Hepatocyte (in vitro differentiated cells): ENCODE results near the gene C19orf38. TPM values are rescaled to one million over a fixed set of nuclear protein-coding genes. Genes with fewer than 3 reads are reported as not detected.

Experiments used
- DNase-seq: peaks from one replicate; pipeline ENCODE4 v3.0.0-alpha.2; 2016; ENCODE audit warnings: low spot score
- H2AFZ ChIP-seq: fragments of 200-600 bp; sonication (generic); 2 replicates; pipeline ENCODE4 v1.6.0; 2016; ENCODE audit warnings: antibody characterized with exemption, mild to moderate bottlenecking
- H3K27ac ChIP-seq: fragments of 200-600 bp; sonication (generic); 2 replicates; pipeline ENCODE4 v1.5.1; 2016; ENCODE audit warnings: mild to moderate bottlenecking
- H3K27me3 ChIP-seq: fragments of 200-600 bp; sonication (generic); 2 replicates; pipeline ENCODE4 v1.6.1; 2016
- H3K36me3 ChIP-seq: fragments of 200-600 bp; sonication (generic); replicated peaks from 2 replicates; pipeline ENCODE4 v1.5.1; 2016; ENCODE audit warnings: low read depth; ENCODE audit not compliant: insufficient read depth
- H3K4me1 ChIP-seq: fragments of 200-600 bp; sonication (generic); 2 replicates; pipeline ENCODE4 v1.5.1; 2016; ENCODE audit warnings: mild to moderate bottlenecking, moderate library complexity; ENCODE audit not compliant: insufficient read depth
- H3K4me2 ChIP-seq: fragments of 200-600 bp; sonication (generic); 2 replicates; pipeline ENCODE4 v1.6.0; 2016
- H3K4me3 ChIP-seq: fragments of 200-600 bp; sonication (generic); 2 replicates; pipeline ENCODE4 v1.5.1; 2016; ENCODE audit warnings: mild to moderate bottlenecking
- H3K79me2 ChIP-seq: fragments of 200-600 bp; sonication (generic); 2 replicates; pipeline ENCODE4 v1.6.0; 2017; ENCODE audit warnings: mild to moderate bottlenecking
- H3K9me2 ChIP-seq: fragments of 200-600 bp; sonication (generic); replicated peaks from 2 replicates; pipeline ENCODE4 v1.6.0; 2017; ENCODE audit warnings: mild to moderate bottlenecking; ENCODE audit not compliant: insufficient read depth
- H3K9me3 ChIP-seq: fragments of 200-600 bp; sonication (generic); 2 replicates; pipeline ENCODE4 v1.5.1; 2016; ENCODE audit warnings: low read depth, mild to moderate bottlenecking
- H4K20me1 ChIP-seq: fragments of 200-600 bp; sonication (generic); 2 replicates; pipeline ENCODE4 v1.6.0; 2016; ENCODE audit warnings: mild to moderate bottlenecking; ENCODE audit not compliant: insufficient read depth, poor library complexity, severe bottlenecking
- CTCF ChIP-seq: fragments of 200-600 bp; sonication (generic); IDR thresholded peaks from 2 replicates; pipeline ENCODE4 v1.5.1; 2016; ENCODE audit warnings: antibody characterized with exemption, mild to moderate bottlenecking; ENCODE audit not compliant: poor library complexity
- EZH2 ChIP-seq: fragments of 200-600 bp; sonication (generic); IDR thresholded peaks from 2 replicates; pipeline ENCODE4 v1.6.1; 2016; ENCODE audit warnings: antibody characterized with exemption, mild to moderate bottlenecking, borderline replicate concordance
- EZH2phosphoT487 ChIP-seq: fragments of 200-600 bp; sonication (generic); IDR thresholded peaks from one replicate; pipeline ENCODE4 v1.6.1; 2018; ENCODE audit warnings: antibody characterized with exemption, mild to moderate bottlenecking, low read depth, moderate library complexity; ENCODE audit not compliant: unreplicated experiment, severe bottlenecking
- WGBS: methylation state at CpG from one replicate; pipeline ENCODE4 v1.1.6; 2016; ENCODE audit warnings: low lambda C conversion rate; ENCODE audit errors: missing lambda C conversion rate; 5-methylcytosine and 5-hydroxymethylcytosine counted together
- polyA plus RNA-seq: library from polyadenylated mRNA; unstranded; fragments of >200 nt; fragmentation: Nextera tagmentation; extraction: Ambion mirVana; gene quantifications from 2 replicates; pipeline ENCODE4 v1.2.1, GENCODE V29; 2016
- total RNA-seq: library from RNA; depleted of rRNA; stranded (reverse); fragments of >200 nt; gene quantifications from 2 replicates; pipeline ENCODE4 v1.2.3, GENCODE V29; 2014

C19orf38 gene
- total and polyA plus RNA-seq, 2 experiments from 2014 or later = 0.56 to 3.7 TPM

- WGBS = 48% methylated on average over 4 of the region's 4 CpGs
- no peak overlapping the region for H2AFZ ChIP-seq
Observed at GRCh38 chr19:10858204-10858828, 10.1 kb downstream of the C19orf38 start.

GRCh38 chr19:10861103-10861651 is 13.0 kb downstream of the C19orf38 start:
- Histone ChIP-seq H4K20me1 (no peaks in the 10 kb centered on the region), H3K79me2 (no peaks in the 10 kb centered on the region)

More at GRCh38 chr19:10858204-10858828, 10.1 kb downstream of the C19orf38 start:
- TF ChIP-seq EZH2 (no peak), CTCF (peak; percentile 63)
- Histone ChIP-seq H4K20me1 (no peaks in the 10 kb centered on the region), H3K27ac (no peak overlapping the region), H3K79me2 (no peaks in the 10 kb centered on the region), H3K27me3 (no peaks in the 10 kb centered on the region), H3K9me3 (no peaks in the 10 kb centered on the region), H3K9me2 (no peaks in the 10 kb centered on the region), H3K4me1 (no peaks in the 10 kb centered on the region), H3K4me3 (no peak overlapping the region), H3K4me2 (no peak overlapping the region), H3K36me3 (no peaks in the 10 kb centered on the region)
- no peak for DNase-seq

GRCh38 chr19:10862561-10863106 is 14.4 kb downstream of the C19orf38 start:
- Histone ChIP-seq H3K4me3 (no peak overlapping the region), H3K9me3 (no peaks in the 10 kb centered on the region), H3K79me2 (no peaks in the 10 kb centered on the region), H3K4me2 (peak overlapping the region; percentile 20), H3K9me2 (no peaks in the 10 kb centered on the region), H3K27ac (peak overlapping the region; percentile 73), H2AFZ (no peak overlapping the region), H3K4me1 (no peaks in the 10 kb centered on the region), H4K20me1 (no peaks in the 10 kb centered on the region), H3K36me3 (no peaks in the 10 kb centered on the region), H3K27me3 (no peaks in the 10 kb centered on the region)
- no peak for TF ChIP-seq EZH2phosphoT487
- TF ChIP-seq CTCF = no peak
- no peak for TF ChIP-seq EZH2
- WGBS = 94% methylated on average over 6 of the region's 6 CpGs
- DNase-seq = no peak

More at GRCh38 chr19:10861103-10861651, 13.0 kb downstream of the C19orf38 start:
- DNase-seq = no peak
- no peak overlapping the region for H3K4me2 ChIP-seq
- no peaks in the 10 kb centered on the region for H3K36me3 ChIP-seq
- 77% methylated on average over 7 of the region's 7 CpGs for WGBS
- TF ChIP-seq EZH2phosphoT487 (no peak), CTCF (peak; percentile 19)
- H2AFZ ChIP-seq = no peak overlapping the region
- no peak overlapping the region for H3K4me3 ChIP-seq
- H3K9me2 ChIP-seq = no peaks in the 10 kb centered on the region
- no peaks in the 10 kb centered on the region for H3K9me3 ChIP-seq
- H3K27me3 ChIP-seq = no peaks in the 10 kb centered on the region
- H3K27ac ChIP-seq = no peak overlapping the region
- no peaks in the 10 kb centered on the region for H3K4me1 ChIP-seq
